SK-N-MC (cell line): ENCODE results near the gene ZNF791.

Experiments used
- EZH2 ChIP-seq: fragments of 200-600 bp; sonication (generic); IDR thresholded peaks from one replicate; pipeline ENCODE4 v1.6.1; 2017; ENCODE audit warnings: antibody characterized with exemption
- FOXP2 ChIP-seq: optimal IDR thresholded peaks from 2 replicates; pipeline ENCODE3; 2011; ENCODE audit warnings: mild to moderate bottlenecking, moderate library complexity; ENCODE audit not compliant: insufficient read depth; ENCODE audit errors: extremely low read length, control extremely low read depth
- POLR2AphosphoS5 ChIP-seq: IDR thresholded peaks from 2 replicates; pipeline ENCODE4 v1.6.1; 2012; ENCODE audit warnings: mild to moderate bottlenecking, low read depth, low read length, borderline replicate concordance

- no peak for TF ChIP-seq EZH2
- TF ChIP-seq POLR2AphosphoS5 = no peak
- TF ChIP-seq FOXP2 = no peak
Observed at GRCh38 chr19:12664406-12665280, 53.9 kb downstream of the ZNF791 start.
